Measurements from ENCODE around the gene CRAMP1.

DNA sequence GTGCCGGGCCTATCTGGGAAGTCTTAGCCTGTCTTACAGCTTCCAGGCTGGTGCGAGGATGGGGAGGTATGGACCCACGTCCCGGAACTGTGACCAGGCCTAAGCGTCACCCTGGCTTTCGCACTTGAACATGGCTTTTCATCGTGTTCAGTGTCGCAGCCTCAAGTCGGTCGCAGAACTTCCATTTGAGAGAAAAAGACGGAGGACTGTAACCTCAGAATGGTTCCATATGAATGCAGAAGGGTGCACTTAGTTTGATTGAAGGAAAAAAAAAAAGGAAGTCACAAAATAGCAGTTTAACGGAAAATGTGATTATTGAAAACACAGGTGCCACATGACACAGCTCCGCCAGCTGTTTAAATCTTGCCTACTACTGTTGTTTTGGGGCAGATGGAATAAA lies 35.7 kb downstream of the CRAMP1 start:
- TF ChIP-seq, protein P1, sequence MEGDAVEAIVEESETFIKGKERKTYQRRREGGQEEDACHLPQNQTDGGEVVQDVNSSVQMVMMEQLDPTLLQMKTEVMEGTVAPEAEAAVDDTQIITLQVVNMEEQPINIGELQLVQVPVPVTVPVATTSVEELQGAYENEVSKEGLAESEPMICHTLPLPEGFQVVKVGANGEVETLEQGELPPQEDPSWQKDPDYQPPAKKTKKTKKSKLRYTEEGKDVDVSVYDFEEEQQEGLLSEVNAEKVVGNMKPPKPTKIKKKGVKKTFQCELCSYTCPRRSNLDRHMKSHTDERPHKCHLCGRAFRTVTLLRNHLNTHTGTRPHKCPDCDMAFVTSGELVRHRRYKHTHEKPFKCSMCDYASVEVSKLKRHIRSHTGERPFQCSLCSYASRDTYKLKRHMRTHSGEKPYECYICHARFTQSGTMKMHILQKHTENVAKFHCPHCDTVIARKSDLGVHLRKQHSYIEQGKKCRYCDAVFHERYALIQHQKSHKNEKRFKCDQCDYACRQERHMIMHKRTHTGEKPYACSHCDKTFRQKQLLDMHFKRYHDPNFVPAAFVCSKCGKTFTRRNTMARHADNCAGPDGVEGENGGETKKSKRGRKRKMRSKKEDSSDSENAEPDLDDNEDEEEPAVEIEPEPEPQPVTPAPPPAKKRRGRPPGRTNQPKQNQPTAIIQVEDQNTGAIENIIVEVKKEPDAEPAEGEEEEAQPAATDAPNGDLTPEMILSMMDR (IDR thresholded peaks at IDR 0.05 in 8 of 11, conservative IDR thresholded peaks at IDR 0.05 in 3 of 11) = no peak
- TF ChIP-seq POLR2A (IDR thresholded peaks at IDR 0.05) = no peak
